Panc1 (cell line): ENCODE measurements around the gene ROR1. TPM values are rescaled to one million over a fixed set of nuclear protein-coding genes. Genes with fewer than 3 reads are reported as not detected.

ENCODE experiments used
- ATAC-seq: fragments of 200-7000 bp; cut with Tn5 transposase; 2 replicates; pipeline ENCODE4 v1.9.1; 2020; ENCODE audit warnings: mild to moderate bottlenecking, moderate library complexity
- BruUV-seq: library from RNA; stranded (reverse); fragments of 400-500 nt; replicated peaks from 2 replicates; lab custom pipeline; 2021; lab: Mats Ljungman, UMichigan
- CTCF ChIA-PET: fragments of 300-600 bp; sonication (Branson Sonifier 250); formaldehyde crosslinking; loops from one replicate; lab custom pipeline; 2022; ENCODE audit warnings: antibody characterized with exemption; lab: Charles Lee
- POLR2A ChIA-PET: fragments of 300-600 bp; sonication (Branson Sonifier 250); formaldehyde crosslinking; loops from one replicate; lab custom pipeline; 2022; ENCODE audit warnings: antibody characterized with exemption; lab: Charles Lee
- DNase-seq: peaks from one replicate; pipeline ENCODE4 v3.0.0-alpha.2; 2010; ENCODE audit warnings: low read depth, low spot score
- H3K27ac ChIP-seq: 2 replicates; pipeline ENCODE4 v1.5.1; 2011; ENCODE audit warnings: mild to moderate bottlenecking, low read length, inconsistent platforms
- H3K27me3 ChIP-seq: fragments of 200-500 bp; sonication (Bioruptor generic); 2 replicates; pipeline ENCODE4 v1.6.0; 2014; ENCODE audit warnings: low read length, inconsistent platforms; ENCODE audit not compliant: control insufficient read depth, insufficient read depth
- H3K36me3 ChIP-seq: fragments of 200-500 bp; sonication (Bioruptor generic); 2 replicates; pipeline ENCODE4 v1.5.1; 2014; ENCODE audit warnings: inconsistent platforms, mild to moderate bottlenecking, low read length, moderate library complexity; ENCODE audit not compliant: control insufficient read depth, insufficient read depth
- H3K4me1 ChIP-seq: 2 replicates; pipeline ENCODE4 v1.5.1; 2011; ENCODE audit warnings: inconsistent platforms, mild to moderate bottlenecking, low read length, moderate library complexity; ENCODE audit not compliant: control insufficient read depth, insufficient read depth
- H3K4me3 ChIP-seq, 2 experiments: 2 replicates each; pipeline ENCODE4 v1.5.1; 2011 to 2012; ENCODE audit warnings: low read depth in 2 of 2, low read length in 2 of 2, mild to moderate bottlenecking in 2 of 2, inconsistent platforms in 1 of 2, moderate library complexity in 1 of 2
- H3K9me3 ChIP-seq: fragments of 200-500 bp; sonication (Bioruptor generic); 2 replicates; pipeline ENCODE4 v1.5.1; 2014; ENCODE audit warnings: low read depth, mild to moderate bottlenecking, inconsistent platforms, low read length, moderate library complexity; ENCODE audit not compliant: control insufficient read depth, insufficient read depth
- POLR2AphosphoS5 ChIP-seq: IDR thresholded peaks from 2 replicates; pipeline ENCODE4 v1.6.1; 2012; ENCODE audit warnings: mild to moderate bottlenecking, low read depth, low read length, moderate library complexity
- SIN3A ChIP-seq: IDR thresholded peaks from 2 replicates; pipeline ENCODE4 v1.6.1; 2012; ENCODE audit warnings: low read depth, mild to moderate bottlenecking, low read length, moderate library complexity, borderline replicate concordance; ENCODE audit not compliant: insufficient read depth
- TCF7L2 ChIP-seq: IDR thresholded peaks from 2 replicates; pipeline ENCODE4 v1.6.1; 2011; ENCODE audit warnings: mild to moderate bottlenecking, low read depth, low read length, inconsistent platforms
- in situ Hi-C: cut with HindIII; loops from 2 replicates; pipeline ENCODE4 v1.10.0; 2016; ENCODE audit warnings: low sequenced_read_pairs, low pct_unique_long_range_greater_than_20kb
- intact Hi-C: fragments of 100-400 bp; cut with micrococcal nuclease; formaldehyde crosslinking; loops from one replicate; pipeline ENCODE4 v1.10.0; 2022; ENCODE audit not compliant: unreplicated experiment
- total RNA-seq: library from RNA; stranded (reverse); gene quantifications from one replicate; pipeline ENCODE4 v1.2.1, GENCODE V29; 2021; ENCODE audit not compliant: unreplicated experiment
- TF ChIP-seq, protein P1 (sequence below): fragments of 450-650 bp; IDR thresholded peaks from 2 replicates; pipeline ENCODE4 v1.5.1; 2017; ENCODE audit warnings: mild to moderate bottlenecking
- TF ChIP-seq, protein P2 (sequence below), 2 experiments: IDR thresholded peaks; 2 replicates each; pipeline ENCODE4 v1.6.1; 2011 to 2012; ENCODE audit warnings: low read depth in 2 of 2, control low read depth in 1 of 2, low read length in 1 of 2, mild to moderate bottlenecking in 1 of 2, moderate library complexity in 1 of 2; ENCODE audit not compliant: insufficient read depth in 1 of 2

ROR1 gene
- total RNA-seq, 1 experiment from 2014 or later = 19.3 TPM

DNA sequence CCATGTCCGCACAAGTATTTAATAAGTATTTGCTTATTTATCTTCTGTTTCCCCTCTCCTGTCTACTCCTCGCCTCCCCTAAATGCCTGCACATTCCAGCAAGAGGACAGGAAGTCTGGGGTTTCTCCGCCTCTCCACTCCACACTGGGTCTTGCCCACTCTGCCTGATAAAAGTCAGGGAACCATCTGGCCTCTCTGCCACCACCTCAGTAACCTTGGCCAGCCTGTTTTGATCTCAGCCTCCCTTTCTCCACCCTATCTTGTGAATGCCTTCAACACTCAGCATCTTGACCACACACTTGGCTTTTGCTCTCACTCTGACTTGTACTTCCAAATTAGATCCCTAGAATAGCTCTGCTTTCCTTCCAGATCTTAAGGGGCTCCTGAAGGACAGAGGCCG, 264.3 kb downstream of the ROR1 start:
- Histone ChIP-seq H3K36me3 (no peaks in the 10 kb centered on the region), H3K27me3 (no peaks in the 10 kb centered on the region), H3K27ac (no peak overlapping the region), H3K4me3 (no peak overlapping the region), H3K4me1 (peaks cover 10% of the 10 kb centered on the region), H3K9me3 (no peaks in the 10 kb centered on the region)
- ChIA-PET POLR2A (interaction anchor here (0.6 kb wide), 1 partner anchor 258 kb away, joined by 4 read pairs; no protein-coding TSS in a partner anchor), CTCF (no interaction called here)
- in situ Hi-C loops = no loop called here
- ATAC-seq = no peak
- DNase-seq = no peak
- no TSS peak for BruUV-seq
- intact Hi-C loops = no loop called here
- TF ChIP-seq POLR2AphosphoS5 (no peak), TCF7L2 (no peak), SIN3A (no peak)
- TF ChIP-seq, protein P1, sequence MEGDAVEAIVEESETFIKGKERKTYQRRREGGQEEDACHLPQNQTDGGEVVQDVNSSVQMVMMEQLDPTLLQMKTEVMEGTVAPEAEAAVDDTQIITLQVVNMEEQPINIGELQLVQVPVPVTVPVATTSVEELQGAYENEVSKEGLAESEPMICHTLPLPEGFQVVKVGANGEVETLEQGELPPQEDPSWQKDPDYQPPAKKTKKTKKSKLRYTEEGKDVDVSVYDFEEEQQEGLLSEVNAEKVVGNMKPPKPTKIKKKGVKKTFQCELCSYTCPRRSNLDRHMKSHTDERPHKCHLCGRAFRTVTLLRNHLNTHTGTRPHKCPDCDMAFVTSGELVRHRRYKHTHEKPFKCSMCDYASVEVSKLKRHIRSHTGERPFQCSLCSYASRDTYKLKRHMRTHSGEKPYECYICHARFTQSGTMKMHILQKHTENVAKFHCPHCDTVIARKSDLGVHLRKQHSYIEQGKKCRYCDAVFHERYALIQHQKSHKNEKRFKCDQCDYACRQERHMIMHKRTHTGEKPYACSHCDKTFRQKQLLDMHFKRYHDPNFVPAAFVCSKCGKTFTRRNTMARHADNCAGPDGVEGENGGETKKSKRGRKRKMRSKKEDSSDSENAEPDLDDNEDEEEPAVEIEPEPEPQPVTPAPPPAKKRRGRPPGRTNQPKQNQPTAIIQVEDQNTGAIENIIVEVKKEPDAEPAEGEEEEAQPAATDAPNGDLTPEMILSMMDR = no peak
- TF ChIP-seq, protein P2, sequence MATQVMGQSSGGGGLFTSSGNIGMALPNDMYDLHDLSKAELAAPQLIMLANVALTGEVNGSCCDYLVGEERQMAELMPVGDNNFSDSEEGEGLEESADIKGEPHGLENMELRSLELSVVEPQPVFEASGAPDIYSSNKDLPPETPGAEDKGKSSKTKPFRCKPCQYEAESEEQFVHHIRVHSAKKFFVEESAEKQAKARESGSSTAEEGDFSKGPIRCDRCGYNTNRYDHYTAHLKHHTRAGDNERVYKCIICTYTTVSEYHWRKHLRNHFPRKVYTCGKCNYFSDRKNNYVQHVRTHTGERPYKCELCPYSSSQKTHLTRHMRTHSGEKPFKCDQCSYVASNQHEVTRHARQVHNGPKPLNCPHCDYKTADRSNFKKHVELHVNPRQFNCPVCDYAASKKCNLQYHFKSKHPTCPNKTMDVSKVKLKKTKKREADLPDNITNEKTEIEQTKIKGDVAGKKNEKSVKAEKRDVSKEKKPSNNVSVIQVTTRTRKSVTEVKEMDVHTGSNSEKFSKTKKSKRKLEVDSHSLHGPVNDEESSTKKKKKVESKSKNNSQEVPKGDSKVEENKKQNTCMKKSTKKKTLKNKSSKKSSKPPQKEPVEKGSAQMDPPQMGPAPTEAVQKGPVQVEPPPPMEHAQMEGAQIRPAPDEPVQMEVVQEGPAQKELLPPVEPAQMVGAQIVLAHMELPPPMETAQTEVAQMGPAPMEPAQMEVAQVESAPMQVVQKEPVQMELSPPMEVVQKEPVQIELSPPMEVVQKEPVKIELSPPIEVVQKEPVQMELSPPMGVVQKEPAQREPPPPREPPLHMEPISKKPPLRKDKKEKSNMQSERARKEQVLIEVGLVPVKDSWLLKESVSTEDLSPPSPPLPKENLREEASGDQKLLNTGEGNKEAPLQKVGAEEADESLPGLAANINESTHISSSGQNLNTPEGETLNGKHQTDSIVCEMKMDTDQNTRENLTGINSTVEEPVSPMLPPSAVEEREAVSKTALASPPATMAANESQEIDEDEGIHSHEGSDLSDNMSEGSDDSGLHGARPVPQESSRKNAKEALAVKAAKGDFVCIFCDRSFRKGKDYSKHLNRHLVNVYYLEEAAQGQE (IDR thresholded peaks at IDR 0.05; ENCODE audit: insufficient read depth in 1 of 2, low read depth in 2 of 2, low read length in 1 of 2) = no peak

DNA sequence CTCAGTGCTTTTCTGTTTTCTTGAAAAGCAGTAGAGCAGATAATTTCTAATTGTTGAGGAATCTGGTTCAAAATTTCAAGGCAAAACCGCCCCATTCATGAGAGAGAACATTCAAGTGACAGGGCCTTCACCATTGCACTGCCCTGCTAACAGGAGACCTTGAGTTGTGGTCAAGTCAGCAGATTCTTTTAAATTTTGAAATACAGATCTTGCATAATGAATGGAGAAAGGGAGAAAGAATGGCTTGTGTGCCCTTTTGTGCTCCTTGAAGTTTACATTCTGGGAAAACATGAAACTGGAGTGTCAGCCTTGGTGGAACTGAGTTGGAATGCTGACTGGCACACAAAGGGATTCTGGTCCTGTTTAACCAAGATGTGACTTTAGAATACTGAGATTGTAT, 265.1 kb downstream of the ROR1 start:
- Histone ChIP-seq H3K36me3 (no peaks in the 10 kb centered on the region), H3K27me3 (no peaks in the 10 kb centered on the region), H3K9me3 (no peaks in the 10 kb centered on the region), H3K27ac (no peak overlapping the region), H3K4me3 (no peak overlapping the region), H3K4me1 (peaks cover 10% of the 10 kb centered on the region)
- in situ Hi-C loops = no loop called here
- no peak for DNase-seq
- ChIA-PET CTCF (no interaction called here), POLR2A (no interaction called here)
- intact Hi-C loops = no loop called here
- TF ChIP-seq TCF7L2 (no peak), POLR2AphosphoS5 (no peak), SIN3A (no peak)
- TF ChIP-seq, protein P2 (IDR thresholded peaks at IDR 0.05; ENCODE audit: insufficient read depth in 1 of 2, low read depth in 2 of 2, low read length in 1 of 2) = no peak
- TF ChIP-seq, protein P1 = no peak
- ATAC-seq = no peak
- no TSS peak for BruUV-seq
